NCI-H2107 (cell line): ENCODE results near the gene SERPINF2.
"Not testable (repeated sequence)": the region's sequence is repeated elsewhere in the genome, so short reads cannot be mapped to it uniquely, and the experiment has no call there.

Experiments used
- DNase-seq: peaks from one replicate; lab custom pipeline; 2025; lab: John Stamatoyannopoulos, UW

The SERPINF2 gene

GRCh38 chr17:1735418-1735817, 7.3 kb upstream of the SERPINF2 start:
- DNase-seq, result no peak

- DNase-seq, result no peak
These were observed 6.8 kb upstream of the SERPINF2 start for GRCh38 chr17:1735834-1736347.

GRCh38 chr17:1736348-1737281, 6.1 kb upstream of the SERPINF2 start:
- DNase-seq, result no peak

- DNase-seq, result no peak
These were observed 5.0 kb upstream of the SERPINF2 start for GRCh38 chr17:1737531-1738291.

GRCh38 chr17:1741899-1742298, 772 bp upstream of the SERPINF2 start:
- DNase-seq, result not testable (repeated sequence)

DNA sequence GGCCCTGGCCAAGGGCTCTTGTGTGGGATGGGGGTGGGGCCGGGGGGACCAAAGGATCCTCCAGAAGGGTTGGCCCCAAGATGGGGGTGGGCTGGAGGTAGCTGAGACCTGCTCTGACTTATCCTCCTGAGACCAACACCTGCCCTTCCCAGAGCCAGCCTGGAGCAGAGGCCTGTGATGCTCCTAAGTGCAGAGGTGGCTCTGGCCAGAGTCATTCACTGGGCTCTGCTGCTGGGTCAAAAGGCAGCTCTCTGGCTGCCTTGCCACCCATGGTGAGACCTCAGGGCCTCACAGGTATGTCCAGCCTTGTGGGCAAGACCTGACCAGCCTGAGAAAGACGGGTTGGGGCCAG, 393 bp downstream of the SERPINF2 start:
- DNase-seq, result no peak

DNA sequence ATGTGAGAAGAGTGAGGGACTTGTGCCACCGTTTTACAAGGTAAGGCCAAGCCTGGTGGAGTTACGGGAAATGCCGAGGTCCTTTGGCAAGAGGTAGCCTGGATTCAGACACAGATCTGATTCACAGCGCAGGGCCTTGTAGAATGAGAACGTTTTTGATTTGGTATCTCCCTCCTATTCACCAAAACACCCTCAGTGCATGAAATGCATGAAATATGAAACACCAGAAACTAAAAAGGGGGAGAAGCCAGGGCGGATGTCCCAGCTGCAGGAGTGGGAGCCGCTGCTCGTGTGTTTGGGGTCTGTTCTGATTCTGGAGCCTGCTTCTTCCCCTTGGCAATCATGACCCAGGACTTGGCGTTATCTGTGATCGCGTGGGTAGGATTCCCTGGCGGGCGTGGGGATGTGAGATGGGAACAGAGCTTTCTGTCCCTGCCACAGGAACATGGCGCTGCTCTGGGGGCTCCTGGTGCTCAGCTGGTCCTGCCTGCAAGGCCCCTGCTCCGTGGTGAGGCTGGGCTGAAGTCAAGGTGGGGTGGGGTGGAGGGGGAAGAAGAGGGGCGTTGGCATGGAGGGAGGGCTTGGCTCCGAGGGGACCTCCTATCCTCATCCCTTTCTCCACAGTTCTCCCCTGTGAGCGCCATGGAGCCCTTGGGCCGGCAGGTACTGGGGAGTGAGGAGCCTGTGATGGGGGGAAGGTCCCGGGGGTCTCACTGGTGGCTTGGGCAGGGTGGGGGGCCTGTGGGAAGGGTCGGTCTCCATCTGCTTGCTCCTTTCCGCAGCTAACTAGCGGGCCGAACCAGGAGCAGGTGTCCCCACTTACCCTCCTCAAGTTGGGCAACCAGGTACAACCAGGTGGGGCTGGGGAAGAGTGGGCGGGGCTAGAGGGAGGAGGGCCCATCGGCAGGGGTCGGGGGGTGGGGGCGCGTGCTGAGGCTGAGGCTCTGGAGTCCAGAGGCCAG, 2.2 kb downstream of the SERPINF2 start:
- DNase-seq, result no peak

DNA sequence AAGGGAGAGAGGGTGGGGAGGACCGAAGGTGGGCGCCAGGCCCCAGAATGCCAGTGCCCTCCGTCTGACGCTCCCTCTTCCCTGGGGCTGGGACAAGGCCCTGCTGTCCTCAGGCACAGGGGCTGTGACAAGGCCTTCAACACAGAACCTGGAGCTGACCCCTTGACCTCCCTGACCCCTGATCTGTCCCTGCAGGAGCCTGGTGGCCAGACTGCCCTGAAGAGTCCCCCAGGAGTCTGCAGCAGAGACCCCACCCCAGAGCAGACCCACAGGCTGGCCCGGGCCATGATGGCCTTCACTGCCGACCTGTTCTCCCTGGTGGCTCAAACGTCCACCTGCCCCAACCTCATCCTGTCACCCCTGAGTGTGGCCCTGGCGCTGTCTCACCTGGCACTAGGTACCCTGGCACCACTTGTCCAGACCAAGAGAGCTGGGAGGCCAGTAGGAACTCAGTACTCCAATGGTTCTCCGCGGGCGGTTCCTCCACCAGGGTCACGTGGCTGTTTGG, 2.9 kb downstream of the SERPINF2 start:
- no peak for DNase-seq

DNA sequence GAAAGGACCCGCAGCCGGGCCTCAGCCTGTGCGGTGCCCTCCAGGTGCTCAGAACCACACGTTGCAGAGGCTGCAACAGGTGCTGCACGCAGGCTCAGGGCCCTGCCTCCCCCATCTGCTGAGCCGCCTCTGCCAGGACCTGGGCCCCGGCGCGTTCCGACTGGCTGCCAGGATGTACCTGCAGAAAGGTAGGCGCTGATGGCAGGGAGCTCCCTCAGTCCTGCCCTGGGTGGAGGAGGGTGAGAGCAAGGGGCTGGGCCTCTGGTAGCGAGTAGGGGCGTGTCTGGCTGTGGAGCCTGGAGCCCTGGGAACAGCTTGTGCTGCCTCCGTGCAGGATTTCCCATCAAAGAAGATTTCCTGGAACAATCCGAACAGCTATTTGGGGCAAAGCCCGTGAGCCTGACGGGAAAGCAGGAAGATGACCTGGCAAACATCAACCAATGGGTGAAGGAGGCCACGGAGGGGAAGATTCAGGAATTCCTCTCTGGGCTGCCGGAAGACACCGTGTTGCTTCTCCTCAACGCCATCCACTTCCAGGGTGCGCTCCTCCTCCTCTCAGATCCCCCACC, 4.4 kb downstream of the SERPINF2 start:
- DNase-seq, result no peak

DNA sequence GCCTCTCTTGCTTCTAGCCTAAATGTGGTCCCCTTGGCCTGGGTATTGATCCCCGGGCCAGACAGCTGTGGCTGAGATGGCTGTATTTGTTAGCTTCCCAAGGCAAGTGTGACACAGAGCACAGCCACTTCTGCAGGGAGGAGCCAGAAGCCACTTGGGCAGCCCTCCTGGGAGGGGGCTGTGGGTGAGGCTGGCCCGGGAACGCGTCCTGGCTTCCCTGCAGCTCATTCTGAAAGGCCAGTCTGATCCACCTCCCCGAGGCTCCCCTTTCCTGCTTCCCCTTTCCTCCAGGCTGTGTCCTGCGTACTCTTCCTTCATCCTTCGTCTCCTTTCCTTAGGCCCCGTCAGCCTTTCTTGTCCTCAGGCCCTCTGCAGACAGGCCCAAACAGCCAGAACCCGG, 8.0 kb downstream of the SERPINF2 start:
- no peak for DNase-seq

DNA sequence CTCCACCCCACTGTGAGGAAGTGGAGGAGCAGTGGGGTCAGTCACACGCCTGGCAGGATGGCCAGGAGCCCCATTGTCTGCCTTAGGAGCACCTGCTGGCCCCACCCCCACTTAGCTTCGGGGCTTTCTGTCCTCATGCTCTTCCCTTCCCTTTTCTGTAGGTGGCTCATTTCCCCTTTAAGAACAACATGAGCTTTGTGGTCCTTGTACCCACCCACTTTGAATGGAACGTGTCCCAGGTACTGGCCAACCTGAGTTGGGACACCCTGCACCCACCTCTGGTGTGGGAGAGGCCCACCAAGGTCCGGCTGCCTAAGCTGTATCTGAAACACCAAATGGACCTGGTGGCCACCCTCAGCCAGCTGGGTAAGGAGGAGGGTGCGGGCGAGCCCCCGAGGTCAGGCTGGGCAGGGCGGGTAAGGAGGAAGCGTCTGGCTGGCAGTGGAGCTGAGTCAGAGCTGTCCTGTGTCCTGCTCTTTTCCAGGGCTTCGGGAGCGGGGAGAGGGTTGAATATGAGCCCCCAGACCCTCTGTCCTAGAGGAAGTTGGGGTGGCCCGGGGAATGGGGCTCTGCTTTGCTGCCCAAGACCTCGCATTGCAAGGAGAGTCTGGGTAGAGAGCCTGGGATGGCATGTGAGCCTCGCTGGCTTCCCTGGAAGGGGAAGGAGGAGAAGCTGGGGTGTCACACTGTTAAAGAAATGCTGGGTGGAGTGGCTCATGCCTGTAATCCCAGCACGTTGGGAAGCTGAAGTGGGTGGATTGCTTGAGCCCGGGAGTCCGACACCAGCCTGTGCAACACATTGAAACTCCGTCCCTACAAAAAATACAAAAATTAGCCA, 10.0 kb downstream of the SERPINF2 start:
- DNase-seq, result no peak

- no peak for DNase-seq
These were observed 11.2 kb downstream of the SERPINF2 start for GRCh38 chr17:1753767-1754429.

DNA sequence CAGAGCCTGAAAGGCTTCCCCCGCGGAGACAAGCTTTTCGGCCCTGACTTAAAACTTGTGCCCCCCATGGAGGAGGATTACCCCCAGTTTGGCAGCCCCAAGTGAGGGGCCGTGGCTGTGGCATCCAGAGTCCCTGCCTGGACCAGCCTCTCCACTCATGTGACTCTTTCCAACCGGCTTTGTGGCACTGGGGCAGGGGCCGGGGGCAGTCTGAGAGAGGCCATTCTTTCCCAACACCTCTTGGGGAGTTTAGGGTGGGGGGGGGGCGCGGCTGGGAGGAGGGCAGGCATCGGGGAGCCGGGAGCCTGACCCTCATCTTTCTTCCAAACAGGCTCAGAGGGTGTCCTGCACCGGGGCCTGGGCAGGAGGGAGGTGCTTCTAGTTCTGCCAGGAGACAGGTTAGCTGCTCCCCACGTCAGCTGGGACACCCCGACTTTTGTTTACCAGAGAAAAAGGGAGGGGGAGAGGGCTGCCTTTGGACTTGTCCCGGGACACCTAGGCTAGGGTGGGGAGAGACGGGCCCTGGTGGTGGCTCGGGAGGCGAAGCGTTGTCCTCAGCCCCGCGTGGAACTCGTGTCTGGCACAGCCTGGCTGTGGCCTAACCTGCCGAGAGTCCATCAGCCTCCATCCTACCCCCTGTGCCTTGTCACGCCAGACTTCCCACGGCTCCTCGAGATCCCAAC, 11.9 kb downstream of the SERPINF2 start:
- no peak for DNase-seq

- DNase-seq, result no peak
These were observed 12.7 kb downstream of the SERPINF2 start for GRCh38 chr17:1755252-1755826.

GRCh38 chr17:1755827-1756262, 13.2 kb downstream of the SERPINF2 start:
- DNase-seq, result no peak

- no peak for DNase-seq
These were observed 16.1 kb downstream of the SERPINF2 start for GRCh38 chr17:1758807-1759206.

DNA sequence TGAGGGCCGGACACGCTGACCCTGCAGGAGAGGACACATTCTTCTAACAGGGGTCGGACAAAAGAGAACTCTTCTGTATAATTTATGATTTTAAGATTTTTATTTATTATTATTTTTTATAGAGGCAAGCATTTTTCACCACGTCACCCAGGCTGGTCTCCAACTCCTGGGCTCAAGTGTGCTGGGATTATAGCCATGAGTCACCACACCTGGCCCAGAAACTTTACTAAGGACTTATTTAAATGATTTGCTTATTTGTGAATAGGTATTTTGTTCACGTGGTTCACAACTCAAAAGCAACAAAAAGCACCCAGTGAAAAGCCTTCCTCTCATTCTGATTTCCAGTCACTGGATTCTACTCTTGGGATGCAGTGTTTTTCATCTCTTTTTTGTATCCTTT, 16.9 kb downstream of the SERPINF2 start:
- no peak for DNase-seq

GRCh38 chr17:1762233-1762900, 19.7 kb downstream of the SERPINF2 start:
- DNase-seq, result no peak
